HG03565 (cell line): Measurements from ENCODE around the gene CLTC.
"Not testable (repeated sequence)": the region's sequence is repeated elsewhere in the genome, so short reads cannot be mapped to it uniquely, and the experiment has no call there.

ENCODE experiments used
- ATAC-seq: cut with Tn5 transposase; IDR thresholded peaks from one replicate; pipeline ENCODE4 v1.9.1; 2021; ENCODE audit warnings: mild to moderate bottlenecking, moderate library complexity; ENCODE audit not compliant: unreplicated experiment

Gene CLTC

GRCh38 chr17:59633658-59634359 is 14.1 kb downstream of the CLTC start:
- ATAC-seq = no peak

GRCh38 chr17:59634632-59635541 is 15.2 kb downstream of the CLTC start:
- no peak for ATAC-seq

GRCh38 chr17:59637611-59638310 is 18.1 kb downstream of the CLTC start:
- ATAC-seq = no peak

GRCh38 chr17:59638553-59638952 is 18.9 kb downstream of the CLTC start:
- no peak for ATAC-seq

- peak; percentile 90 for ATAC-seq
Measured at GRCh38 chr17:59641799-59642484, 22.2 kb downstream of the CLTC start.

GRCh38 chr17:59642565-59642964 is 22.9 kb downstream of the CLTC start:
- ATAC-seq = no peak

- no peak for ATAC-seq
Measured at GRCh38 chr17:59643159-59644140, 23.8 kb downstream of the CLTC start.

GRCh38 chr17:59647288-59647687 is 27.6 kb downstream of the CLTC start:
- ATAC-seq = no peak

- no peak for ATAC-seq
Measured at GRCh38 chr17:59649886-59650285, 30.2 kb downstream of the CLTC start.

- no peak for ATAC-seq
Measured at GRCh38 chr17:59650642-59651041, 30.9 kb downstream of the CLTC start.

GRCh38 chr17:59651346-59651745 is 31.7 kb downstream of the CLTC start:
- no peak for ATAC-seq

- ATAC-seq = no peak
Measured at GRCh38 chr17:59652119-59652518, 32.4 kb downstream of the CLTC start.

GRCh38 chr17:59656624-59657023 is 36.9 kb downstream of the CLTC start:
- ATAC-seq = not testable (repeated sequence)

GRCh38 chr17:59666235-59666634 is 46.5 kb downstream of the CLTC start:
- ATAC-seq = no peak

- no peak for ATAC-seq
Measured at GRCh38 chr17:59668816-59669215, 49.1 kb downstream of the CLTC start.

GRCh38 chr17:59669411-59669810 is 49.7 kb downstream of the CLTC start:
- ATAC-seq = no peak

GRCh38 chr17:59669944-59670343 is 50.2 kb downstream of the CLTC start:
- ATAC-seq = no peak

GRCh38 chr17:59671386-59671785 is 51.7 kb downstream of the CLTC start:
- no peak for ATAC-seq

GRCh38 chr17:59675231-59675630 is 55.5 kb downstream of the CLTC start:
- no peak for ATAC-seq

- ATAC-seq = no peak
Measured at GRCh38 chr17:59676716-59677115, 57.0 kb downstream of the CLTC start.
